NB4 (cell line): ENCODE data around the gene CCDC34.

Source experiments
- DNase-seq: peaks from one replicate; pipeline ENCODE4 v3.0.0; 2010; ENCODE audit warnings: low read depth
- H3K4me3 ChIP-seq: one replicate; pipeline ENCODE4 v1.5.1; 2011; ENCODE audit warnings: mild to moderate bottlenecking, low read depth, low read length, moderate library complexity
- MYC ChIP-seq: IDR thresholded peaks from 2 replicates; pipeline ENCODE4 v1.6.1; 2011; ENCODE audit warnings: low read depth, low read length
- POLR2A ChIP-seq: IDR thresholded peaks from 2 replicates; pipeline ENCODE4 v1.6.1; 2011; ENCODE audit warnings: mild to moderate bottlenecking; ENCODE audit not compliant: insufficient read length; ENCODE audit errors: extremely low read depth
- TF ChIP-seq, protein P1 (sequence below): IDR thresholded peaks from one replicate; pipeline ENCODE4 v1.5.1; 2012; ENCODE audit warnings: low read depth, low read length
- TF ChIP-seq, protein P2 (sequence below): IDR thresholded peaks from 2 replicates; pipeline ENCODE4 v1.6.1; 2011; ENCODE audit warnings: low read depth, low read length

Gene CCDC34

DNA sequence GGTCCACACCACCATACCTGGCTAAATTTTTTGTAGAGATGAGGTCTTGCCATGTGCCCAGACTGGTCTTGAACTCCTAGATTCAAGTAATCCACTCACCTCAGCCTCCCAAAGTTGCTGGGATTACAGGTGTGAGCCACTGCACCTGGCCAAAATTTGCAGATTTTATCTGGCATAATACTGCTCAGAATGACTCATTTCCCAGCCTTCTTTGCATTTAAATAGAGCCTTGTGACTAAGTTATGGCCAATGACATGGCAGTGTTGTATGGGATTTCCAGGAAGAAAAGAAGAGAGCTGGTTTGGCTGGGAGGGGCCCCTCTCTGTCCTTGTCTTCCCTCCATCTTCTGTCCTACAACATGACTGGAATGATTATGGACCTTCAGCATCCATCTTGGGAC is 55.8 kb downstream of the CCDC34 start:
- TF ChIP-seq POLR2A (no peak), MYC (no peak)
- TF ChIP-seq, protein P1, sequence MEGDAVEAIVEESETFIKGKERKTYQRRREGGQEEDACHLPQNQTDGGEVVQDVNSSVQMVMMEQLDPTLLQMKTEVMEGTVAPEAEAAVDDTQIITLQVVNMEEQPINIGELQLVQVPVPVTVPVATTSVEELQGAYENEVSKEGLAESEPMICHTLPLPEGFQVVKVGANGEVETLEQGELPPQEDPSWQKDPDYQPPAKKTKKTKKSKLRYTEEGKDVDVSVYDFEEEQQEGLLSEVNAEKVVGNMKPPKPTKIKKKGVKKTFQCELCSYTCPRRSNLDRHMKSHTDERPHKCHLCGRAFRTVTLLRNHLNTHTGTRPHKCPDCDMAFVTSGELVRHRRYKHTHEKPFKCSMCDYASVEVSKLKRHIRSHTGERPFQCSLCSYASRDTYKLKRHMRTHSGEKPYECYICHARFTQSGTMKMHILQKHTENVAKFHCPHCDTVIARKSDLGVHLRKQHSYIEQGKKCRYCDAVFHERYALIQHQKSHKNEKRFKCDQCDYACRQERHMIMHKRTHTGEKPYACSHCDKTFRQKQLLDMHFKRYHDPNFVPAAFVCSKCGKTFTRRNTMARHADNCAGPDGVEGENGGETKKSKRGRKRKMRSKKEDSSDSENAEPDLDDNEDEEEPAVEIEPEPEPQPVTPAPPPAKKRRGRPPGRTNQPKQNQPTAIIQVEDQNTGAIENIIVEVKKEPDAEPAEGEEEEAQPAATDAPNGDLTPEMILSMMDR: no peak
- TF ChIP-seq, protein P2, sequence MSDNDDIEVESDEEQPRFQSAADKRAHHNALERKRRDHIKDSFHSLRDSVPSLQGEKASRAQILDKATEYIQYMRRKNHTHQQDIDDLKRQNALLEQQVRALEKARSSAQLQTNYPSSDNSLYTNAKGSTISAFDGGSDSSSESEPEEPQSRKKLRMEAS: no peak
- H3K4me3 ChIP-seq: no peak overlapping the region
- DNase-seq: no peak

DNA sequence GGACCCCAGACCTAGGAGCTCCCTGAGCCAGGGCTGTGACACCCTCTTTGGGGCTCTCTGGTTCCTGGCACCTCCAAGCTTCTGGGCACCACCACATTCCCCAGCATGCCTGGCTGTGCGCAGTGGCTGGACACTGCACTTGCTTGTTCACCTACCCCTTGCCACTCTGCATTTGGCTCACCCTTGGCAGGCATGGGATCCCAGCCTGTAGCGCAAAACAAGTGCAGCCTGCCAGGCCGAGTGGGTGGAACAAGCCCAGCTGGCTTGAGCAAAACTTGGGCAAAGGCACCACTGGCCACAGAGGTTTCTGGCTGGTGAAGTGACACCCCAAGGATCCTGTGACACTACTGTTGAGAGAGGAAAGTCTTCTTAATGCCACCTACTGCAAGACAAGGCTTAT is 57.3 kb downstream of the CCDC34 start:
- no peak overlapping the region for H3K4me3 ChIP-seq
- TF ChIP-seq POLR2A (no peak), MYC (no peak)
- TF ChIP-seq, protein P1: no peak
- TF ChIP-seq, protein P2: no peak
- DNase-seq: no peak

DNA sequence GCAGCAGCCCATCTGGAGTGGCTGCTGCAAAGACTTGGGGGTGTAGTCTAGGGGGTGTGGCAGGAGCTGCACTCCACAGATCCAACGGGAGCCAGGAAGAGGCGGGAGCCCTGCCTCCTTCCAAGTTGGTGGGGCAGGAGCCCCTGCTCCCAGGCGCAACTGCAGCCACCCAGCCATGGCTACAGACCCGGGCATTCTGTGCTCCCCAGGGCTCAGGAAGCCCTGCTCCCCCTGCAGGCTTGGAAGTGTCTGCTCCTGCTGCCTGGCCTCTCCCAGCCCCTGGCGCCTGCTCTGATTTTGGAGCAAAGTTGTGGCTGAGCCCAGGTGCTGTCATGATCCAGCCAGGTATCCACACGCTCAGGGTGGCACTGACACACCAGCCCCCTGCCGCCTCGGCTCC is 58.5 kb downstream of the CCDC34 start:
- no peak overlapping the region for H3K4me3 ChIP-seq
- TF ChIP-seq, protein P1: no peak
- TF ChIP-seq POLR2A: no peak
- TF ChIP-seq MYC: no peak
- TF ChIP-seq, protein P2: no peak
- DNase-seq: no peak

DNA sequence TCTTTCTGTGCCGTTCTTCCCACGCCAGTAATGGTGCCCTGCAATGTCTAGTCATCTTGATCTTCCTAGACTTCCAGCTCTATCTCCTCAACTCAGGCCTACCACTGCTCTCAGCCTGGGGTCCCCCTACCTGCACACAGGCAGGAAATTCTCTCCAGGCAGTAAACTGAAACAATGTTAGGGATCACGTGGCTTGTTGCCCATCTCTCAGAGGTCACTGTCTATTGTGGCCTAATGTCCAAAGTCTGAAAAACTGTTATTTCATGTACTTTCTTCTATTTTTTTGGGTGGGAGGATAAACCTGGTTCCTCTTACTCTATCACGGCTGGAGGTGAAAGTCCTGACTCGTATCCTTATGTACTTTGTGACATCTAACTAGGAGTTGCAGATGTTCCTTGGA is 59.1 kb downstream of the CCDC34 start:
- TF ChIP-seq, protein P1: no peak
- TF ChIP-seq MYC: no peak
- TF ChIP-seq, protein P2: no peak
- no peak for TF ChIP-seq POLR2A
- DNase-seq: no peak
- no peak overlapping the region for H3K4me3 ChIP-seq

DNA sequence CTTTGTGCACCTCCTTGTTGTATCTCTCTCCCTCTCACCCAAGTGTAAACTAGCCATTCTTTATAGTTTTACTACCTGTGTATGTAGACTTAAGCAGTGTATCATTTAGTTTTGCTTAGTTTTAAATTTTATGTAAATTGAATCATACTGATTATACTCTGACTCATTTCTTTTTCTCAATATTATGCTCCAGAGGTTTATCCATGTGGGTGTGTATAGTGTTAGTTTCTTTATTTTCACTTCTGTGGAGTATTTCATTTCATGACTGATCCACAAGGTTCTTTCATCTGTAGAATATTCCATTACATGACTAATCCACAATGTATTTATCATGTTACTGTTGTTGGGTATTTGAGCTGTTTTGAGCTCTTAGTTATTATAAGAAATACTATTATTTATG is 62.0 kb downstream of the CCDC34 start:
- no peak for DNase-seq
- TF ChIP-seq, protein P1: no peak
- TF ChIP-seq POLR2A (no peak), MYC (no peak)
- TF ChIP-seq, protein P2: no peak
- H3K4me3 ChIP-seq: no peak overlapping the region

DNA sequence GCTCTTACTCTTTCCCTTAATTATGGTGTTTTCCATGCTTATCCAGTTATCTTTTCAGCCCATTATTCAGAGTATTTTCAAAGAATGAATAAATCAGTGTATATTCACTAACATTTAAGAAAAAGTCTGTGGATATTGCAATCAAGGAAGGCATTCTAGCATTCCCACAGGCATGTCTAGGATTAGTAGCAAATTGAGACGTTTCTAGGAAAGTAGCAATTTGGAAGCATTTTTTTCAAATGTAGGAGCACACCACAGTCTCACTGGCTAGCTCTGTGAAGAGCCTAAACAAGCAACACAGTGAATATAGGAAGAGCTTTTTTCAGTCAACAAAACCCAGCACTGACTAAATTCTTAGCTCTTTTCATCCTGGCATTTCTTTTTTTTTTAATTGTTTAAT is 65.4 kb downstream of the CCDC34 start:
- no peak for DNase-seq
- TF ChIP-seq MYC (no peak), POLR2A (no peak)
- TF ChIP-seq, protein P1: no peak
- TF ChIP-seq, protein P2: no peak
- no peak overlapping the region for H3K4me3 ChIP-seq
